Renal cortex interstitium (tissue), 11 donors: Measurements from ENCODE around the gene ECSIT. TPM values are rescaled to one million over a fixed set of nuclear protein-coding genes. Genes with fewer than 3 reads are reported as not detected.
"Not testable (repeated sequence)": the region's sequence is repeated elsewhere in the genome, so short reads cannot be mapped to it uniquely, and the experiment has no call there.

Source experiments
- DNase-seq, 11 donors: peaks; one replicate each; pipeline ENCODE4 v3.0.0-alpha.2; 2013; ENCODE audit warnings: low read depth in 9 of 11, low spot score in 4 of 11; ENCODE audit errors: extremely low read depth in 1 of 11
- polyA plus RNA-seq, 3 donors: library from polyadenylated mRNA; unstranded; fragments of 120-200 nt; gene quantifications; one replicate each; pipeline ENCODE4 v1.2.1, GENCODE V29; 2013; ENCODE audit not compliant: insufficient read length in 3 of 3

ECSIT gene
- polyA plus RNA-seq, 3 donors, result 37.3 to 48.1 (median 39.0) TPM

DNA sequence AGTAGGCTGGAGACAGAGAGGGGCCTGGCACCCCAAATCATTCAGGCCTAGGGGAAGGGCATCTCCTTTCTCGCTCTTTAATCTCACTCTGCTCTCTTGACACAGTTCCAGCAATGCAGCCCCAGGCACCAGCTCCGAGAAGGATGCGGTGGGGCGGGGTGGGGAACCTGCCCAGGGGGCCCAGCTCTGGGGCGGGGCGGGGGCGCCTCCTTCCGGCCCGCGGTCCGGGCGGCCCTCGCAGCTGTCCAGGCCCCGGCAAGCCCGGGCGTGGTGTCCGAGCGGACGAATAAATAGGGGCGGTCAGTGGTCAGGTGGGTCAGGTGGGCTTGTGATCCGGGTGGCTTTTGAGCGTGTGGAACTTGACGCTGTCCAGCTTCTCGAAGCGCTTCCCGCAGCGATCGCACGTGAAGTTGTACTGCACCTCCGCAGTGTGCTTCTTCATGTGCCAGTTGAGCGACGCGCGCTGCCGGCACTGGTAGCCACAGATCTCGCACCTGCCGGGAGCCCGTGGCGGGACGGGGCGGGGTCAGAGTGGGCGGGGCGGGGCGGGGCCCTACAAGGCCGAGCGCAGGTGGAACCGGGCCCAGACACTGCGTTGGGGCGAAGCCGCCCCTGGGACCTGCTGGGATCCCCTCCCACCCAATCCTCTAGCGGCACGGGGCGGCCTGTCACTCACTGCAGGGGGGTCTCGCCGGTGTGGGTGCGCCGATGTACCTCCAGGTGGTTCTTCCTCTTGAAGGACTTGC lies 45.4 kb downstream of the ECSIT start:
- no peak for DNase-seq

- DNase-seq, result peak in 9 of 11 donors; percentile 40 to 74 (median 65)
Measured at GRCh38 chr19:11482384-11483050, 46.4 kb downstream of the ECSIT start.

DNA sequence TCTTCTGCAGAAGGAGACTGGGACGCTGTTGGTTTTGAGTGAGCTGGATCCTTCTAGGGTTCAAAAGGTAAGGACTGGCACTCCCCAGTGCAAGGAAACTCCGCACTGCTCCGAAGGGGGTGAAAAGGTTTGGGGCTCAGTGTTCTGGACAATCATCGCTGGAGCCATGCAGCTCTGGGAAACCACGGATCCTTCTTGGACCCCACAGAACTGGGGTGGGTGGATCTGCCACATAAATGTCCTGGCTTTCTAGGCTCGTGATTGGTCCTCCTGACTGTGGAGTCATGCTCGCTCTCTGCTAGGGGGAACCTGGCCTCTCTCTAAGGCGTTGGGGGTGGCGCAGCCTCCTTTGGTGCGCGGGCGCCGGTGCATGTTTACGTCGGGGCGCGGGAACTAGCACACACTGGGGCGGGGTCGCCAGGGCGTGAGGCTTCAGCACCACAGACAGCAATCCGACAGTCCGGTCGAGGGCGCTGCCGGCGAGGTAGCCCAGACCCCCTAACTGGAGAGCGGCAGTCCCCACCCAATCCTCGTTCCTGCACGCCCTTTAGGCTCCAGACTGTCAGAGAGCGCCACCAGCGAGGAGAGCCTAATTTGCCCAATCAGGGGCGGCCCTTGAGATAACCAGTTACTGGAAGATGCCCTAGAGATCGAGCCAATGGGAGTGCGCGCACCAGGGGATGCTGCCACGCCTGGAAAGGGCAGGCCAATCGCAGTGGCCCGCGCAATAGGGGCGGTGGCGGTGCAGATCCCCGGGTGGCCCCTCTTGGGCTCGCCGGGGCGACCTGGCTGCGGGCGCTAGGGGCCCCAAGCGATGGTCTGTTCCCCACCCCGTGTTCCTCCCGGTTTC lies 47.2 kb downstream of the ECSIT start:
- DNase-seq, result peak in 4 of 11 donors; percentile 33 to 51 (median 44)

GRCh38 chr19:11480715-11481533 lies 48.0 kb downstream of the ECSIT start, which contains the start of gene ELAVL3:
TSS of gene ELAVL3 (minus strand) at chr19:11481046. CDS start at chr19:11480608, 438 bp downstream.
- peak in 1 of 11 donors; percentile 8 for DNase-seq

- no peak for DNase-seq
Measured at GRCh38 chr19:11479898-11480714, 48.8 kb downstream of the ECSIT start.

- no peak for DNase-seq
Measured at GRCh38 chr19:11479090-11479897, 49.6 kb downstream of the ECSIT start.

- no peak for DNase-seq
Measured at GRCh38 chr19:11478167-11479089, 50.5 kb downstream of the ECSIT start.

DNA sequence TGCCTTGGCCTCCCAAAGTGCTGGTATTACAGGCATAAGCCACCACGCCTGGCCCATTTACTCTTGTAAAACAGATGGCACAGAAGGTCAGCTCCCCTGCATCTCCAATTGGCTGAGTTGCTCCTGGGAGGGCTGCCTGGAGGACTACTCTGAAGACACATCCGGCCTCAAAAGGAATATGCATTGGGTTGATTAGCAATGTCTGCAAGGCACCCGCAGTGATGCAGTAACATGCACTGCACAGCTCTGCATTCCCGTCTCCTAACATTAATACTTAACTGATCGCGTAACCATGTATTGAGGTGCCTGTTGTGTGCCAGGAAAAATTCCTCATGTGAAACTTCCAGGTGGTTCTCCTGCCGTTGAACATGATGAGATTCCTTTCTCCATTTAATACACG lies 53.1 kb downstream of the ECSIT start:
- no peak for DNase-seq

DNA sequence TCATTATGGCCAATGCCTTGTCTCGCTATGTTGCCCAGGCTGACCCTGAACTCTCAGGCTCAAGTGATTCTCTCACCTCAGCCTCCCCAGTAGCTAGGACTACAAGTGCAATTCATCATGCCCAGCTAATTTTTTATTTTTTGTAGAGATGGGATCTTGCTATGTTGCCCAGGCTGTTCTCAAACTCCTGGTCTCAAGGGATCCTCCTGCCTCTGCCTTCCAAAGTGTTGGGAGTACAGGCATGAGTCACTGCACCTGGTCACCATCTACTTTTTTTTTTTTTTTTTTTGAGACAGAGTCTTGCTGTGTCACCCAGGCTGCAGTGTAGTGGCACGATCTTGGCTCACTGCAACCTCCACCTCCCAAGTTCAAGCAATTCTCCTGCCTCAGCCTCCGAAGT lies 53.6 kb downstream of the ECSIT start:
- not testable (repeated sequence) for DNase-seq

GRCh38 chr19:11473725-11474124 lies 55.2 kb downstream of the ECSIT start:
- DNase-seq, result no peak

- DNase-seq, result not testable (repeated sequence)
Measured at GRCh38 chr19:11468266-11468845, 60.6 kb downstream of the ECSIT start.

GRCh38 chr19:11465600-11465999 lies 63.3 kb downstream of the ECSIT start:
- no peak for DNase-seq

DNA sequence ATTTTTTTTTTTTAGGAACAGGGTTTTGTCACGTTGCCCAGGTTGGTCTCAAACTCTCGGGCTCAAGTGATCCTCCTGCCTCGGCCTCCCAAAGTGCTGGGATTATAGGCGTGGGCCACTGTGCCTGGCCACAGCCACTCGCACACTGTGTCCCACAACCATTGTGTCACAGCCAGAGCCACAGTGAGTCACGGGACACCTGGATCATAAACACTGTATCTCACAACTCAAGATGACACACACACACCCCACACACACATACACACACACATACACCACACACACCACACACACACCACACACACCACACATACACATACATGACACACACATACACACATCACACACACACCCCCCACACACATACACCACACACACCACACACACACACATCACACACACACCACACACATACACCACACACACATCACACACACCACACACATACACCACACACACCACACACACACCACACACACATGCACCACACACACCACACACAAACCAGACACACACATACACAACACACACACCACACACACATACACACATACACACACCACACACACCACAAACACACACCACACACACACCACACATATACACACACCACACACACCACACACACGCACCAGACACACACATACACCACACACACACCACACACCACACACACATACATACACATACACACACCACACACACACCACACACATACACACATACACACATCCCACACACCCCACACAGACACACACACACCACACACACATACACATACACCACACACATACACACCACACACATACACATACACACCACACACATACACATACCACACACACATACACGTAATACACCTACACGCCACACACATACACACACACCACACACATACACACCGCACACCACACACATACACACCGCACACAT lies 64.3 kb downstream of the ECSIT start:
- DNase-seq, result no peak

GRCh38 chr19:11463391-11463790 lies 65.5 kb downstream of the ECSIT start:
- DNase-seq, result no peak

DNA sequence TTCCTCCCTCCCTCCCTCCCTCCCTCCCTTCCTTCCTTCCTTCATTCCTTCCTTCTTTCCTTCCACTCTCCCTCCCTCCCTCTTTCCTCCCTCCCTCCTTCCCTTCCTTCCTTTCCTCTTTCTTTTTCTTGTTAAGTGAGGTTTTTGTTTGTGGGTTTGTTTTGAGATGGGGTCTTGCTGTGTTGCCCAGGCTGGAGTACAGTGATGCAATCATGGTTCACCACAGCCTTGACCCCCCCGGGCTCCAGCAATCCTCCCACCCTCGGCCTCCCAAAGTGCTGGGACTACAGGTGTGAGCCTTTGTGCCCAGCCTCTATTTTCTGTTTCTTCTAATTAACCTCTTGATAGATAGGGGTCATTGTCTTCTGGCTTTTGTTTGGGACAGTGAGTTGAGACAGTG lies 67.5 kb downstream of the ECSIT start:
- no peak for DNase-seq
